NOMO-1 treated with dmso at 0.1 percent for 144 hours (cell line): ENCODE data around the gene FCN1.

Experiments used
- DNase-seq: peaks from one replicate; lab custom pipeline; 2025; ENCODE audit not compliant: unreplicated experiment; lab: John Stamatoyannopoulos, UW

Gene FCN1

GRCh38 chr9:134937566-134938345, 20.0 kb upstream of the FCN1 start:
- DNase-seq, result no peak

- DNase-seq, result no peak
These were observed 19.4 kb upstream of the FCN1 start for GRCh38 chr9:134937164-134937555.

- DNase-seq, result peak; percentile 82
These were observed 18.8 kb upstream of the FCN1 start for GRCh38 chr9:134936346-134937163.

GRCh38 chr9:134935701-134936345, 18.1 kb upstream of the FCN1 start:
- no peak for DNase-seq

GRCh38 chr9:134935056-134935640, 17.4 kb upstream of the FCN1 start:
- no peak for DNase-seq

- DNase-seq, result no peak
These were observed 15.5 kb upstream of the FCN1 start for GRCh38 chr9:134933076-134933659.

GRCh38 chr9:134932606-134933005, 14.9 kb upstream of the FCN1 start:
- no peak for DNase-seq

GRCh38 chr9:134932171-134932570, 14.5 kb upstream of the FCN1 start:
- DNase-seq, result no peak

GRCh38 chr9:134930398-134930797, 12.7 kb upstream of the FCN1 start:
- no peak for DNase-seq

GRCh38 chr9:134929193-134930158, 11.8 kb upstream of the FCN1 start:
- peak; percentile 95 for DNase-seq

GRCh38 chr9:134928436-134929192, 10.9 kb upstream of the FCN1 start:
- no peak for DNase-seq

- DNase-seq, result peak; percentile 37
These were observed 7.3 kb upstream of the FCN1 start for GRCh38 chr9:134925011-134925511.

- DNase-seq, result no peak
These were observed 5.8 kb upstream of the FCN1 start for GRCh38 chr9:134923466-134923865.

- peak; percentile 69 for DNase-seq
These were observed 5.2 kb upstream of the FCN1 start for GRCh38 chr9:134922932-134923240.

- peak; percentile 79 for DNase-seq
These were observed 4.6 kb upstream of the FCN1 start for GRCh38 chr9:134922066-134922931.

- DNase-seq, result peak; percentile 76
These were observed 1.6 kb upstream of the FCN1 start for GRCh38 chr9:134919303-134919702.

GRCh38 chr9:134918646-134919045, 934 bp upstream of the FCN1 start:
- DNase-seq, result no peak

- DNase-seq, result no peak
These were observed 1.5 kb downstream of the FCN1 start for GRCh38 chr9:134916161-134916665.
